ENCODE measurements around the gene AICDA. TPM values are rescaled to one million over a fixed set of nuclear protein-coding genes. Genes with fewer than 3 reads are reported as not detected.

AICDA gene
- total RNA-seq: 0.75 TPM
- long read RNA-seq, partial matches to known transcripts: 1 of 1 reads
- long read RNA-seq, other reads (novel, unspliced or antisense): 0 of 1 reads

DNA sequence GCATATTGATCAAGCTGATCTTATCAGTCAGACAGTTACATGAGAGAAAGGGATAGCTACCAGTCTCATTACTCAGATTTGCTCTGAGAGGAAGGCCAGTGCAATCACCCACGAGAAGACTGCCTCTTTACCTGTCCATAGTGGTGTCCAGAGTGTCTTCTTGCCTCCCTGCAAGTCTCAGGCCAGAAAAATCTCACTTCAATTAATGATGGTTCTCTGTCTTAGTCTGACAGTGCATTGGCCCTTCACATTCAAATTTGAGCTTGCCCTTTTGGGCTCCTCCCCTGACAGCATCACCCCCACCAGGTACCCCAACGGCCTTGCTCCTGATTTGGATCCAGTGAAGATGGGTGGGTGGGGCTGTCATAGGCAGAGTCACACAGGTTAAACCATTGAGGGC lies at the start of gene AICDA:
AICDA (minus strand) TSS at position 231 of the 400 bp plus-strand sequence; CDS start at position 139, 92 bp downstream.
- no peaks in the 10 kb centered on the region for H3K9me3 ChIP-seq

DNA sequence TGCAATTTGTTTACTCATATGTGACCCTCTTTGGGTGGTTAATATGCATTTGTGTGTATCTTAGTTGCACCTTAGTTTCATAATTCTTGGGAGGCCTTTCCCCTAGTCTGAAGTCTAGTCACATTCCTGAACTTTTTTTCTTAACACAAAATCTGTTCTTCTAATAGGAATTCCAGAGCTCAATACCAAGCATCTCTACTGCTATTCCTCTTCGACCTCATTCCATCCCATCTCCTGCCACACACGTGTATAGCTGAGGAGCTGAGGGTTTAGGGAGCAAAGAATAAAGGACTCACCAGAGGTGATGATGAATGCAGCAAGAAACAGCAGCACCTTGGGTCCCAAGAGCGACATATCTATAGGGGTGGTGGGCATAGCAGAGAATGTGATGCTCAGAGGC lies 49.1 kb upstream of the AICDA start:
- intact Hi-C loops (cut with DNase I): no loop called here
- DNase-seq: no peak
- H3K9me3 ChIP-seq: no peaks in the 10 kb centered on the region
- H3K27me3 ChIP-seq: no peaks in the 10 kb centered on the region
- H3K4me3 ChIP-seq: no peak overlapping the region
- ATAC-seq: no peak
- no peaks in the 10 kb centered on the region for H3K36me3 ChIP-seq
- no peaks in the 10 kb centered on the region for H3K4me1 ChIP-seq
- no peak overlapping the region for H3K27ac ChIP-seq
- TF ChIP-seq, protein P1, sequence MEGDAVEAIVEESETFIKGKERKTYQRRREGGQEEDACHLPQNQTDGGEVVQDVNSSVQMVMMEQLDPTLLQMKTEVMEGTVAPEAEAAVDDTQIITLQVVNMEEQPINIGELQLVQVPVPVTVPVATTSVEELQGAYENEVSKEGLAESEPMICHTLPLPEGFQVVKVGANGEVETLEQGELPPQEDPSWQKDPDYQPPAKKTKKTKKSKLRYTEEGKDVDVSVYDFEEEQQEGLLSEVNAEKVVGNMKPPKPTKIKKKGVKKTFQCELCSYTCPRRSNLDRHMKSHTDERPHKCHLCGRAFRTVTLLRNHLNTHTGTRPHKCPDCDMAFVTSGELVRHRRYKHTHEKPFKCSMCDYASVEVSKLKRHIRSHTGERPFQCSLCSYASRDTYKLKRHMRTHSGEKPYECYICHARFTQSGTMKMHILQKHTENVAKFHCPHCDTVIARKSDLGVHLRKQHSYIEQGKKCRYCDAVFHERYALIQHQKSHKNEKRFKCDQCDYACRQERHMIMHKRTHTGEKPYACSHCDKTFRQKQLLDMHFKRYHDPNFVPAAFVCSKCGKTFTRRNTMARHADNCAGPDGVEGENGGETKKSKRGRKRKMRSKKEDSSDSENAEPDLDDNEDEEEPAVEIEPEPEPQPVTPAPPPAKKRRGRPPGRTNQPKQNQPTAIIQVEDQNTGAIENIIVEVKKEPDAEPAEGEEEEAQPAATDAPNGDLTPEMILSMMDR (IDR thresholded peaks at IDR 0.05): no peak

More for the DNA sequence above, at the start of gene AICDA:
- no peaks in the 10 kb centered on the region for H3K4me1 ChIP-seq
- intact Hi-C loops (cut with DNase I): no loop called here
- TF ChIP-seq, protein P1 (IDR thresholded peaks at IDR 0.05): no peak
- H3K27ac ChIP-seq: no peak within 1 kb of the TSS
- H3K27me3 ChIP-seq: no peaks in the 10 kb centered on the region
- no peak within 1 kb of the TSS for H3K4me3 ChIP-seq
- DNase-seq: no peak
- no peak for ATAC-seq
- no peaks in the 10 kb centered on the region for H3K36me3 ChIP-seq

DNA sequence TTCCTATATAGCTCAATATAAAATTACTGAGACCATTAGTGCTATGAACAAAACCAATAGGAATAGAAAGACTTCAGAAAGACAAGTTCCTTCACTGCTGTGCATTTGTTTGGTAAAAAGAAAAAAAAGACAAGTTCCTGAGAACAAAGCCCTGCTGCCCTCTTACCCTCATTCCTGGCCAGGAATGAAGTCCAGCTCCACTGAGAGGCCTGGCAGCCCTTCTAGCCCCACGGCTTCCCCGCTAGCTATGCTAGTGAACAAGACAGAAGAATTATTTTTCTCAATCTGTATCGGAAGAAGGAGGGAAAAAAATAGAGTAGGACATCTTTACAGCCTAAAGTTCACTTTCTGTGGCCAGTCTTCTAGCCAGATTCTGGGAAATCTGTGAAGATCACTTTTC lies 48.4 kb upstream of the AICDA start:
- Histone ChIP-seq H3K9me3 (no peaks in the 10 kb centered on the region), H3K4me1 (no peaks in the 10 kb centered on the region), H3K27me3 (no peaks in the 10 kb centered on the region), H3K4me3 (no peak overlapping the region), H3K27ac (no peak overlapping the region), H3K36me3 (no peaks in the 10 kb centered on the region)
- intact Hi-C loops (cut with DNase I): no loop called here
- TF ChIP-seq, protein P1 (IDR thresholded peaks at IDR 0.05): no peak
- no peak for ATAC-seq
- DNase-seq: no peak

DNA sequence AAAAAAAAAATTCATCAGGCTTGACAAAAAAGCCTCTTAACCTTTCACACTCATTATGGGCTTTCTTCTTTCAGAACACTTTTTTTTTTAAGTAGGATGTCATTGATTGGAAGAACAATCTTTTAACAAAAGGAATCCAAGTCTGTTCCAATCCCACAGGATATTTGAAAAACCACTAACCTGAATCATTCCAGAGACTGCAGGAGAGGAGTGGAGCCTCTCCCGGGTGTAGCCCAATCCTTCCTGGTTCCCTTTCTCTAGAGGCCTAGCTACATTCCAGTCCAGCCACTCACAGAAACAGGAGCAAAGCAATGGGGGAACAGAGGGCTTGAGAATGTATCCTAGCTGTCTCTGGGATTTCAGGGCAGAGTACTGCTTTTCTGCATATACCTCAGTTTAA lies 45.7 kb upstream of the AICDA start:
- TF ChIP-seq, protein P1 (IDR thresholded peaks at IDR 0.05): no peak
- intact Hi-C loops (cut with DNase I): no loop called here
- Histone ChIP-seq H3K27ac (no peak overlapping the region), H3K4me1 (no peaks in the 10 kb centered on the region), H3K9me3 (no peaks in the 10 kb centered on the region), H3K36me3 (no peaks in the 10 kb centered on the region), H3K27me3 (no peaks in the 10 kb centered on the region), H3K4me3 (no peak overlapping the region)
- no peak for ATAC-seq
- no peak for DNase-seq

DNA sequence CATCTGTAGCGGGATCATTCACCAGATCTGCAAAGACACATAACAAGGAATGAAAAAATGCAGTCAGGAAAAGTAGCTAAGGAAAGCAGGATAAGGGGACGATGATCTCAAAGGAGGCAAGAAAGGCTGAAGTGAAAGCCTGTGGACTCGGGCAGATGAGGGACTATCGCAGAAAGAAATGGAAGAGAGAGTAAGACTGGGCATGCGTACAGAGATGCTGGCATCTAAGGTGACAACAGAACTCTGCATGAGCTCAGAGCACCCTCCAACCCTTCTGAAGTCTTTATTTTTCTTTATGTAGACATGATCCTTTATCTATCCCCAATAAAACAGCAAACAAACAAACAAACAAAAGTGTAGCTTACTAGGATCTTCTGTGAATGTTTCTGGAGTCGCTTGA lies 42.8 kb upstream of the AICDA start:
- H3K27ac ChIP-seq: no peak overlapping the region
- no peaks in the 10 kb centered on the region for H3K9me3 ChIP-seq
- intact Hi-C loops (cut with DNase I): no loop called here
- no peaks in the 10 kb centered on the region for H3K27me3 ChIP-seq
- H3K4me1 ChIP-seq: no peaks in the 10 kb centered on the region
- ATAC-seq: no peak
- no peak overlapping the region for H3K4me3 ChIP-seq
- H3K36me3 ChIP-seq: no peaks in the 10 kb centered on the region
- TF ChIP-seq, protein P1 (IDR thresholded peaks at IDR 0.05): no peak
- DNase-seq: no peak

All from upper lobe of right lung (tissue), 1 donor.